ENCODE data around the gene LFNG. TPM values are rescaled to one million over a fixed set of nuclear protein-coding genes. Genes with fewer than 3 reads are reported as not detected.

Gene LFNG
- total RNA-seq, 5 donors from 2014 or later (not counting 1 experiment from before 2014, with no cell fraction given) = 110 to 198 (median 182) TPM

Other genes starting within 250 kb of the LFNG start
- gene SNX8, start 205.3 kb upstream of the LFNG start, total RNA-seq = 10 to 100 TPM in 2 of 5 donors, 1 to 10 TPM in 3; 8.4 to 14.6 (median 9.9) TPM
- gene EIF3B, start 164.9 kb upstream of the LFNG start, total RNA-seq = 100 to 1,000 TPM; 150 to 169 (median 165) TPM
- 10 to 100 TPM; 20.3 to 41.5 (median 30.8) TPM for gene CHST12, start 116.2 kb upstream of the LFNG start, total RNA-seq
- gene GRIFIN, start 43.4 kb upstream of the LFNG start, total RNA-seq = not detected
- 10 to 100 TPM; 23.6 to 46.2 (median 43.1) TPM for gene BRAT1, start 35.8 kb downstream of the LFNG start, total RNA-seq
- gene IQCE, start 39.2 kb downstream of the LFNG start, total RNA-seq = 10 to 100 TPM in 1 of 5 donors, 1 to 10 TPM in 4; 4.5 to 11.7 (median 8.0) TPM
- 10 to 100 TPM; 11.5 to 17.7 (median 14.5) TPM for gene TTYH3, start 112.2 kb downstream of the LFNG start, total RNA-seq
- gene AMZ1, start 168.4 kb downstream of the LFNG start, total RNA-seq = under 1 TPM; 0.09 to 0.79 (median 0.30) TPM